ENCODE measurements around the gene PISD.

Gene PISD

GRCh38 chr22:31572939-31573338 is 89.1 kb downstream of the PISD start:
- DNase-seq (ENCODE audit: low spot score): no peak

GRCh38 chr22:31569126-31569525 is 92.9 kb downstream of the PISD start:
- DNase-seq (ENCODE audit: low spot score): no peak
